SK-N-SH (cell line): ENCODE measurements around the gene PFKM. TPM values are rescaled to one million over a fixed set of nuclear protein-coding genes. Genes with fewer than 3 reads are reported as not detected.
A peak's percentile ranks its signal among the peaks of the same experiment; 100 is the strongest.

ENCODE experiments used
- CTCF ChIA-PET: fragments of 300-600, 350-600 bp; formaldehyde crosslinking; extraction: SDS; loops from one replicate; lab custom pipeline; 2021; lab: Yijun Ruan, JAX
- POLR2A ChIA-PET: fragments of 350-600 bp; sonication (Branson Sonifier 250); formaldehyde crosslinking; extraction: SDS; loops from one replicate; lab custom pipeline; 2020; ENCODE audit warnings: antibody characterized with exemption, inconsistent platforms; lab: Yijun Ruan, JAX
- DNase-seq: peaks from one replicate; pipeline ENCODE4 v3.0.0; 2012
- H2AFZ ChIP-seq: fragments of 200-600 bp; sonication (generic); 2 replicates; pipeline ENCODE4 v1.8.1; 2016; ENCODE audit warnings: antibody characterized with exemption, mild to moderate bottlenecking, low read depth
- H3F3A ChIP-seq: fragments of 200-600 bp; sonication (generic); replicated peaks from 2 replicates; pipeline ENCODE3; 2016; ENCODE audit warnings: antibody characterized with exemption, mild to moderate bottlenecking; ENCODE audit not compliant: insufficient read depth
- H3K27ac ChIP-seq, 2 experiments: fragments of 200-500 bp in 1 of 2; fragments of 200-600 bp in 1 of 2; sonication (Bioruptor generic) in 1 of 2; sonication (generic), shearing (Covaris generic) in 1 of 2; 2 replicates each; pipeline versions ENCODE4 v1.5.1 to v1.6.1; 2014 to 2016; ENCODE audit warnings: low read depth in 2 of 2, inconsistent platforms in 1 of 2, low read length in 1 of 2, mild to moderate bottlenecking in 1 of 2, mixed read lengths in 1 of 2
- H3K27me3 ChIP-seq: fragments of 200-600 bp; sonication (generic), shearing (Covaris generic); 2 replicates; pipeline ENCODE4 v1.6.1; 2016; ENCODE audit warnings: mixed run types; ENCODE audit not compliant: insufficient read depth
- H3K36me3 ChIP-seq, 2 experiments: fragments of 200-500 bp in 1 of 2; fragments of 200-600 bp in 1 of 2; sonication (Bioruptor generic) in 1 of 2; sonication (generic) in 1 of 2; replicated peaks in 1 of 2; 2 replicates each; pipeline versions ENCODE3 to v1.5.1; 2014 to 2016; ENCODE audit warnings: low read length in 1 of 2, mild to moderate bottlenecking in 1 of 2; ENCODE audit not compliant: insufficient read depth in 2 of 2, control insufficient read depth in 1 of 2
- H3K4me1 ChIP-seq, 2 experiments: fragments of 200-500 bp in 1 of 2; fragments of 200-600 bp in 1 of 2; sonication (Bioruptor generic) in 1 of 2; sonication (generic), shearing (Covaris generic) in 1 of 2; 2 replicates each; pipeline versions ENCODE4 v1.5.1 to v1.6.1; 2014 to 2016; ENCODE audit warnings: low read depth in 1 of 2, low read length in 1 of 2, mixed run types in 1 of 2; ENCODE audit not compliant: insufficient read depth in 2 of 2, control insufficient read depth in 1 of 2
- H3K4me2 ChIP-seq: fragments of 200-600 bp; sonication (generic), shearing (Covaris generic); 2 replicates; pipeline ENCODE4 v1.6.1; 2017; ENCODE audit warnings: mixed run types
- H3K4me3 ChIP-seq, 2 experiments: fragments of 200-500 bp in 1 of 2; fragments of 200-600 bp in 1 of 2; sonication (Bioruptor generic) in 1 of 2; sonication (generic), shearing (Covaris generic) in 1 of 2; 2 replicates each; pipeline versions ENCODE4 v1.5.1 to v1.8.1; 2014 to 2016; ENCODE audit warnings: low read depth in 2 of 2, inconsistent platforms in 1 of 2, low read length in 1 of 2, mild to moderate bottlenecking in 1 of 2, mixed read lengths in 1 of 2, moderate library complexity in 1 of 2
- H3K79me2 ChIP-seq: fragments of 200-600 bp; sonication (generic); 2 replicates; pipeline ENCODE4 v1.8.1; 2017; ENCODE audit warnings: mild to moderate bottlenecking; ENCODE audit not compliant: insufficient read depth
- H3K9ac ChIP-seq: fragments of 200-600 bp; sonication (generic); 2 replicates; pipeline ENCODE4 v1.6.1; 2017; ENCODE audit warnings: mixed run types
- H3K9me2 ChIP-seq: fragments of 200-600 bp; sonication (generic); 2 replicates; pipeline ENCODE4 v1.6.1; 2017; ENCODE audit warnings: mixed run types
- H3K9me3 ChIP-seq: fragments of 200-600 bp; sonication (generic); 2 replicates; pipeline ENCODE4 v1.6.1; 2017; ENCODE audit warnings: mixed run types, mild to moderate bottlenecking, moderate library complexity
- H4K20me1 ChIP-seq: fragments of 200-600 bp; sonication (generic); 2 replicates; pipeline ENCODE4 v1.6.1; 2017; ENCODE audit warnings: mild to moderate bottlenecking, mixed run types; ENCODE audit not compliant: insufficient read depth
- CHD2 ChIP-seq: fragments of 150-350 bp; IDR thresholded peaks from 2 replicates; pipeline ENCODE4 v1.6.1; 2018; ENCODE audit warnings: low read length; ENCODE audit not compliant: partially characterized antibody
- EP300 ChIP-seq, 2 experiments: IDR thresholded peaks; 2 replicates each; pipeline versions ENCODE4 v1.4.0 to v1.6.1; 2012; ENCODE audit warnings: borderline replicate concordance in 1 of 2, low read depth in 1 of 2, low read length in 1 of 2
- EZH2phosphoT487 ChIP-seq: fragments of 200-600 bp; sonication (generic); IDR thresholded peaks from 2 replicates; pipeline ENCODE4 v1.6.1; 2017; ENCODE audit warnings: low read depth, mixed run types, mild to moderate bottlenecking, antibody characterized with exemption, moderate library complexity, borderline replicate concordance
- FOSL2 ChIP-seq: IDR thresholded peaks from 2 replicates; pipeline ENCODE4 v1.4.0; 2012; ENCODE audit warnings: low read depth, mild to moderate bottlenecking, moderate library complexity, borderline replicate concordance
- FOXM1 ChIP-seq: IDR thresholded peaks from 2 replicates; pipeline ENCODE4 v1.4.0; 2012; ENCODE audit warnings: low read depth, mild to moderate bottlenecking
- GABPA ChIP-seq: IDR thresholded peaks from 2 replicates; pipeline ENCODE4 v1.4.0; 2012; ENCODE audit warnings: low read depth, mild to moderate bottlenecking
- GATA2 ChIP-seq: sonication (generic); formaldehyde crosslinking; IDR thresholded peaks from 2 replicates; pipeline ENCODE4 v1.5.0; 2020; ENCODE audit warnings: mild to moderate bottlenecking, missing genetic modification reagents
- JUND ChIP-seq: IDR thresholded peaks from 2 replicates; pipeline ENCODE4 v1.4.0; 2012
- MEF2A ChIP-seq: IDR thresholded peaks from 2 replicates; pipeline ENCODE4 v1.4.0; 2012; ENCODE audit warnings: low read depth, borderline replicate concordance
- MXI1 ChIP-seq: IDR thresholded peaks from 2 replicates; pipeline ENCODE4 v1.6.1; 2012; ENCODE audit warnings: mild to moderate bottlenecking, low read depth, low read length, improper control_type of control experiment
- NRF1 ChIP-seq: IDR thresholded peaks from 2 replicates; pipeline ENCODE4 v1.6.1; 2012; ENCODE audit warnings: low read depth, mild to moderate bottlenecking, low read length
- TEAD4 ChIP-seq: IDR thresholded peaks from 2 replicates; pipeline ENCODE4 v1.4.0; 2012; ENCODE audit warnings: mild to moderate bottlenecking, borderline replicate concordance; ENCODE audit not compliant: insufficient read depth
- WGBS: methylation state at CpG from one replicate; pipeline ENCODE4 v1.1.6; 2017; ENCODE audit warnings: low lambda C conversion rate; 5-methylcytosine and 5-hydroxymethylcytosine counted together
- polyA plus RNA-seq, 3 experiments: library from polyadenylated mRNA; depleted of rRNA; stranded (reverse); fragments of >200 nt; gene quantifications; 2 replicates each; pipeline ENCODE4 v1.2.3, GENCODE V29; 2012
- TF ChIP-seq, protein P1 (sequence below): fragments of 150-350 bp; IDR thresholded peaks from 2 replicates; pipeline ENCODE4 v1.6.1; 2017; ENCODE audit warnings: antibody characterized with exemption, low read length, low read depth, borderline replicate concordance
- TF ChIP-seq, protein P2 (sequence below): IDR thresholded peaks from 2 replicates; pipeline ENCODE4 v1.4.0; 2012; ENCODE audit warnings: low read depth
- TF ChIP-seq, protein P3 (sequence below): IDR thresholded peaks from 2 replicates; pipeline ENCODE4 v1.4.0; 2012; ENCODE audit warnings: low read depth, borderline replicate concordance
- TF ChIP-seq, protein P4 (sequence below): IDR thresholded peaks from 2 replicates; pipeline ENCODE4 v1.6.1; 2012; ENCODE audit warnings: mild to moderate bottlenecking, low read depth, low read length, moderate library complexity

The PFKM gene
- polyA plus RNA-seq, 1 of the 3 experiments (the other 2 are of a cell fraction): 85.0 TPM

DNA sequence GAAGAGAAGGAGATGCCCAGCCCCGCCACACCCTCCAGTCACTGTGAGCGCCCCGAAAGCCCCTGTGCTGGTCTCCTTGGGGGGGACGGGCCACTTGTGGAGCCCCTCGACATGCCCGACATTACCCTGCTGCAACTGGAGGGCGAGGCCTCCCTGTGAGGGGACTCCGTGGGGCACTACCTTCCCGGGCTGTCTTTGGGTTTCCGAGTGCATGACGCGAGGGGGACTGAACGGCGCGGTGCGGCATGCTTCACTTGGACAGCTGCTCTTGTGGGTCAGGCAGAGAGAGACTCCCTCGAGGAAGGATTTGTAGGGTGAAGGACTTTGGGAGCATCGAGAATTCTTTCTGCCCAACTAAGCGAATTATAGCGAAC is 65.4 kb downstream of the PFKM start:
- H3K4me3 ChIP-seq: peak overlapping the region; percentile 65 to 90
- H3K4me1 ChIP-seq: peaks cover 9 to 26% of the 10 kb centered on the region in 2 experiments; a peak in 3 of 4 replicates
- H2AFZ ChIP-seq: peak overlapping the region; percentile 86
- H3K4me2 ChIP-seq: peak overlapping the region; percentile 83
- peak overlapping the region; percentile 71; the same call in 1 of the 2 replicates for H3K9ac ChIP-seq
- H3K79me2 ChIP-seq: no peaks in the 10 kb centered on the region
- no peaks in the 10 kb centered on the region for H4K20me1 ChIP-seq
- no peaks in the 10 kb centered on the region for H3F3A ChIP-seq
- no peaks in the 10 kb centered on the region for H3K9me2 ChIP-seq
- POLR2A ChIA-PET: interaction anchor here (1.5 kb wide), 1 partner anchor 13 kb away, joined by 3 read pairs; no protein-coding TSS in a partner anchor
- WGBS: 69% methylated on average over 16 of the region's 20 CpGs
- H3K27ac ChIP-seq: no peak overlapping the region; a peak in 1 of 4 replicates
- peak; percentile 22 for DNase-seq
- CTCF ChIA-PET: interaction anchor here (0.7 to 8.2 kb wide), 6 partner anchors 11 to 434 kb away, joined by 4 to 90 read pairs (median 6); partner anchors contain the start of gene ASB8
- H3K9me3 ChIP-seq: no peaks in the 10 kb centered on the region
- no peaks in the 10 kb centered on the region for H3K36me3 ChIP-seq
- TF ChIP-seq GABPA: no peak
- no peak for TF ChIP-seq CHD2
- TF ChIP-seq, protein P1, sequence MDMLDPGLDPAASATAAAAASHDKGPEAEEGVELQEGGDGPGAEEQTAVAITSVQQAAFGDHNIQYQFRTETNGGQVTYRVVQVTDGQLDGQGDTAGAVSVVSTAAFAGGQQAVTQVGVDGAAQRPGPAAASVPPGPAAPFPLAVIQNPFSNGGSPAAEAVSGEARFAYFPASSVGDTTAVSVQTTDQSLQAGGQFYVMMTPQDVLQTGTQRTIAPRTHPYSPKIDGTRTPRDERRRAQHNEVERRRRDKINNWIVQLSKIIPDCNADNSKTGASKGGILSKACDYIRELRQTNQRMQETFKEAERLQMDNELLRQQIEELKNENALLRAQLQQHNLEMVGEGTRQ: no peak
- TF ChIP-seq, protein P2, sequence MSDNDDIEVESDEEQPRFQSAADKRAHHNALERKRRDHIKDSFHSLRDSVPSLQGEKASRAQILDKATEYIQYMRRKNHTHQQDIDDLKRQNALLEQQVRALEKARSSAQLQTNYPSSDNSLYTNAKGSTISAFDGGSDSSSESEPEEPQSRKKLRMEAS: no peak
- no peak for TF ChIP-seq FOSL2
- TF ChIP-seq, protein P3, sequence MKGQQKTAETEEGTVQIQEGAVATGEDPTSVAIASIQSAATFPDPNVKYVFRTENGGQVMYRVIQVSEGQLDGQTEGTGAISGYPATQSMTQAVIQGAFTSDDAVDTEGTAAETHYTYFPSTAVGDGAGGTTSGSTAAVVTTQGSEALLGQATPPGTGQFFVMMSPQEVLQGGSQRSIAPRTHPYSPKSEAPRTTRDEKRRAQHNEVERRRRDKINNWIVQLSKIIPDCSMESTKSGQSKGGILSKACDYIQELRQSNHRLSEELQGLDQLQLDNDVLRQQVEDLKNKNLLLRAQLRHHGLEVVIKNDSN: no peak
- no peak for TF ChIP-seq FOXM1
- no peak for TF ChIP-seq MXI1
- TF ChIP-seq TEAD4: no peak
- TF ChIP-seq NRF1: no peak
- TF ChIP-seq MEF2A: no peak
- TF ChIP-seq EZH2phosphoT487: no peak
- TF ChIP-seq EP300 (IDR thresholded peaks at IDR 0.05; ENCODE audit: borderline replicate concordance in 1 of 2, low read depth in 1 of 2, low read length in 1 of 2): no peak
- TF ChIP-seq JUND: no peak
- no peak for TF ChIP-seq GATA2
- TF ChIP-seq, protein P4, sequence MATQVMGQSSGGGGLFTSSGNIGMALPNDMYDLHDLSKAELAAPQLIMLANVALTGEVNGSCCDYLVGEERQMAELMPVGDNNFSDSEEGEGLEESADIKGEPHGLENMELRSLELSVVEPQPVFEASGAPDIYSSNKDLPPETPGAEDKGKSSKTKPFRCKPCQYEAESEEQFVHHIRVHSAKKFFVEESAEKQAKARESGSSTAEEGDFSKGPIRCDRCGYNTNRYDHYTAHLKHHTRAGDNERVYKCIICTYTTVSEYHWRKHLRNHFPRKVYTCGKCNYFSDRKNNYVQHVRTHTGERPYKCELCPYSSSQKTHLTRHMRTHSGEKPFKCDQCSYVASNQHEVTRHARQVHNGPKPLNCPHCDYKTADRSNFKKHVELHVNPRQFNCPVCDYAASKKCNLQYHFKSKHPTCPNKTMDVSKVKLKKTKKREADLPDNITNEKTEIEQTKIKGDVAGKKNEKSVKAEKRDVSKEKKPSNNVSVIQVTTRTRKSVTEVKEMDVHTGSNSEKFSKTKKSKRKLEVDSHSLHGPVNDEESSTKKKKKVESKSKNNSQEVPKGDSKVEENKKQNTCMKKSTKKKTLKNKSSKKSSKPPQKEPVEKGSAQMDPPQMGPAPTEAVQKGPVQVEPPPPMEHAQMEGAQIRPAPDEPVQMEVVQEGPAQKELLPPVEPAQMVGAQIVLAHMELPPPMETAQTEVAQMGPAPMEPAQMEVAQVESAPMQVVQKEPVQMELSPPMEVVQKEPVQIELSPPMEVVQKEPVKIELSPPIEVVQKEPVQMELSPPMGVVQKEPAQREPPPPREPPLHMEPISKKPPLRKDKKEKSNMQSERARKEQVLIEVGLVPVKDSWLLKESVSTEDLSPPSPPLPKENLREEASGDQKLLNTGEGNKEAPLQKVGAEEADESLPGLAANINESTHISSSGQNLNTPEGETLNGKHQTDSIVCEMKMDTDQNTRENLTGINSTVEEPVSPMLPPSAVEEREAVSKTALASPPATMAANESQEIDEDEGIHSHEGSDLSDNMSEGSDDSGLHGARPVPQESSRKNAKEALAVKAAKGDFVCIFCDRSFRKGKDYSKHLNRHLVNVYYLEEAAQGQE: no peak
- TF ChIP-seq, all 33 proteins: peak for 0
- no peaks in the 10 kb centered on the region for H3K27me3 ChIP-seq
